Tibial nerve (tissue), 3 donors: ENCODE results near the gene HAO2.

Experiments
- CTCF ChIP-seq, 5 experiments: fragments of 200-600 bp in 3 of 5; fragments of 450-650 bp in 2 of 5; sonication (generic) in 3 of 5; IDR thresholded peaks; one replicate each; pipeline ENCODE4 v1.5.1; 2016 to 2019; ENCODE audit warnings: antibody characterized with exemption in 5 of 5, mild to moderate bottlenecking in 3 of 5, moderate library complexity in 2 of 5
- POLR2A ChIP-seq, 2 donors: fragments of 450-650 bp; IDR thresholded peaks; one replicate each; pipeline ENCODE4 v1.6.1; 2017; ENCODE audit warnings: antibody characterized with exemption in 2 of 2, mild to moderate bottlenecking in 2 of 2, moderate library complexity in 2 of 2

- TF ChIP-seq CTCF (IDR thresholded peaks at IDR 0.05) (peak; percentile 57 to 86 (median 71)), POLR2A (IDR thresholded peaks at IDR 0.05) (no peak)
Measured at GRCh38 chr1:119367432-119368124, 1.0 kb upstream of the HAO2 start.
